Ovary (tissue), 9 donors: ENCODE measurements around the gene MAN1B1. TPM values are rescaled to one million over a fixed set of nuclear protein-coding genes. Genes with fewer than 3 reads are reported as not detected.

Source experiments
- DNase-seq, 5 donors: peaks; one replicate each; pipeline ENCODE4 v3.0.0-alpha.2; 2019 to 2020
- H3K27ac ChIP-seq, 2 donors: fragments of 200-600 bp; one replicate each; pipeline versions ENCODE4 v1.5.1 to v1.8.0; 2019 to 2022
- H3K27me3 ChIP-seq: fragments of 200-600 bp; one replicate; pipeline ENCODE4 v1.8.0; 2022
- H3K36me3 ChIP-seq: fragments of 200-600 bp; sonication (generic); one replicate; pipeline ENCODE4 v1.5.1; 2019
- H3K4me1 ChIP-seq: one replicate; pipeline ENCODE4 v1.8.1; 2013; ENCODE audit warnings: mild to moderate bottlenecking, moderate library complexity; ENCODE audit not compliant: insufficient read depth
- H3K4me3 ChIP-seq: fragments of 200-600 bp; sonication (generic); one replicate; pipeline ENCODE4 v1.5.1; 2017
- H3K9me3 ChIP-seq, 2 donors: fragments of 200-600 bp in 1 of 2; sonication (generic) in 1 of 2; one replicate each; pipeline versions ENCODE4 v1.5.1 to v1.8.1; 2013 to 2019; ENCODE audit warnings: mild to moderate bottlenecking in 1 of 2, moderate library complexity in 1 of 2
- EP300 ChIP-seq: sonication (generic); formaldehyde crosslinking; IDR thresholded peaks from one replicate; pipeline ENCODE4 v1.6.1; 2017; ENCODE audit warnings: antibody characterized with exemption
- POLR2A ChIP-seq: fragments of 450-650 bp; IDR thresholded peaks from one replicate; pipeline ENCODE4 v1.6.1; 2017; ENCODE audit warnings: antibody characterized with exemption, mild to moderate bottlenecking, moderate library complexity
- WGBS, 3 donors: extraction: QIAGEN DNeasy Blood & Tissue Kit in 1 of 3; methylation state at CpG; one replicate each; pipeline versions ENCODE4 v1.1.5 to v1.1.7; 2013 to 2017; 5-methylcytosine and 5-hydroxymethylcytosine counted together
- intact Hi-C, 4 donors: fragments of 100-400 bp; cut with DNase I; formaldehyde crosslinking; loops; one replicate each; pipeline versions ENCODE4 v1.11.0 to v1.15.1; 2022 to 2023
- polyA plus RNA-seq, 2 donors: library from polyadenylated mRNA; stranded (reverse); fragments of 200-250 nt in 1 of 2; fragments of 350-450 nt in 1 of 2; fragmentation: Illumina TruSeq in 1 of 2; extraction: RNeasy Lipid Tissue Mini Kit (QIAGEN cat#74804) in 1 of 2; gene quantifications; one replicate each; pipeline ENCODE4 v1.2.3, GENCODE V29; 2013 to 2014
- total RNA-seq, 7 donors: library from RNA; depleted of rRNA in 2 of 7; stranded (reverse); fragments of >200 nt in 2 of 7; fragmentation: NEBNext Ultra II Directional in 3 of 7; extraction: Animal tissue kit (Norgen Biotek cat#: 25700) in 3 of 7; gene quantifications; one replicate each; pipeline versions ENCODE4 v1.1.0 to v1.2.4, GENCODE V29; 2016 to 2023
- TF ChIP-seq, protein P1 (sequence below), 3 donors: fragments of 450-650 bp in 2 of 3; fragments of 200-600 bp in 1 of 3; IDR thresholded peaks; one replicate each; pipeline versions ENCODE4 v1.5.1 to v1.8.0; 2016 to 2022; ENCODE audit warnings: antibody characterized with exemption in 3 of 3, mild to moderate bottlenecking in 1 of 3
- donor health status: DM: no; HTN: no; CAD: no; lungs with moderate emphysema.
- donor health status: DM: no; HTN: no; CAD: no.
- donor health status: Bipolar disorder and iron deficiency.
- donor health status: DM: yes; HTN: yes; CAD: no.
- donor health status: DM: no; HTN: no; CAD: no.
- donor health status: DM: yes; HTN: yes; CAD: no.

Gene MAN1B1
- total and polyA plus RNA-seq, 9 donors = 30.2 to 109 (median 39.7) TPM

DNA sequence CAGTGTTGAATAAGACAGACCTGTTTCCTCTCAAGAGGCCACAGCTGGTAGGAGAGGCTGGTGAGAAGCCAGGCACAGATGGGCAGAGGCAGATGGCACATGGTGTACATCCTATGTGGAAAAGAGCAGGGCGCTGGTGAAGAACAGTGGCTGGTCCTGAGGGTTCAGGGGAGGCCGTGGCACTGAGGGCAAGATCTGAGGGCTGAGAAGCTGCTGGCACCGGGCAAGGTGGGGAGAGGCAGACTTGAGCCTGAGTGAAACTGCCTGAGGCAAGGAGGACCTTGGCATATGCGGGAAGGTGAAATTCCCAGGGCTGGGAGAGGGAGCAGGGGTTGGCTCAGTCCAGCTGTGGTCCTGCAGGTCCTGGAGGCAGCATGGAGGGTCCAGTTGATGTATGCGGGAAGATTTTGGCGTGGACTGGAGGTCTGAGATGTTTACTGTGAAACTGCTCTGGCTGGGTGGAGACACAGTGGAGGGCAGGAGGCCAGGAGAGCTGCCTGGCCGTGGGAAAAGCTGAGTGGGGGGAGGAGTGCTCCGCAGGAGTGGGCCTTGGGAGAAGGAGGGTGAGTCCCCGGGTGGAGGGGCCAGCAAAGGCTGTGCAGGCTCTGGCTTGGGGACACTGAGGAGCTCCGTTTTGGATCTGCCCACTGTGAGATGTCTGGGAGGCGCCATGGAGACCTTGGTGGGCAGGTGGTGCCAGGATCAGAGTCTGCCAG, 2.6 kb downstream of the MAN1B1 start:
- H3K36me3 ChIP-seq = no peaks in the 10 kb centered on the region
- peaks cover 9% of the 10 kb centered on the region for H3K4me1 ChIP-seq
- intact Hi-C loops = no loop called here
- H3K27ac ChIP-seq = no peak overlapping the region
- H3K9me3 ChIP-seq = no peaks in the 10 kb centered on the region
- no peak overlapping the region for H3K4me3 ChIP-seq
- no peaks in the 10 kb centered on the region for H3K27me3 ChIP-seq
- 59 to 69% (median 63%) methylated on average over 11 of the region's 11 CpGs for WGBS, 3 donors
- TF ChIP-seq POLR2A (no peak), EP300 (no peak)
- TF ChIP-seq, protein P1, sequence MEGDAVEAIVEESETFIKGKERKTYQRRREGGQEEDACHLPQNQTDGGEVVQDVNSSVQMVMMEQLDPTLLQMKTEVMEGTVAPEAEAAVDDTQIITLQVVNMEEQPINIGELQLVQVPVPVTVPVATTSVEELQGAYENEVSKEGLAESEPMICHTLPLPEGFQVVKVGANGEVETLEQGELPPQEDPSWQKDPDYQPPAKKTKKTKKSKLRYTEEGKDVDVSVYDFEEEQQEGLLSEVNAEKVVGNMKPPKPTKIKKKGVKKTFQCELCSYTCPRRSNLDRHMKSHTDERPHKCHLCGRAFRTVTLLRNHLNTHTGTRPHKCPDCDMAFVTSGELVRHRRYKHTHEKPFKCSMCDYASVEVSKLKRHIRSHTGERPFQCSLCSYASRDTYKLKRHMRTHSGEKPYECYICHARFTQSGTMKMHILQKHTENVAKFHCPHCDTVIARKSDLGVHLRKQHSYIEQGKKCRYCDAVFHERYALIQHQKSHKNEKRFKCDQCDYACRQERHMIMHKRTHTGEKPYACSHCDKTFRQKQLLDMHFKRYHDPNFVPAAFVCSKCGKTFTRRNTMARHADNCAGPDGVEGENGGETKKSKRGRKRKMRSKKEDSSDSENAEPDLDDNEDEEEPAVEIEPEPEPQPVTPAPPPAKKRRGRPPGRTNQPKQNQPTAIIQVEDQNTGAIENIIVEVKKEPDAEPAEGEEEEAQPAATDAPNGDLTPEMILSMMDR (IDR thresholded peaks at IDR 0.05) = no peak
- no peak for DNase-seq

DNA sequence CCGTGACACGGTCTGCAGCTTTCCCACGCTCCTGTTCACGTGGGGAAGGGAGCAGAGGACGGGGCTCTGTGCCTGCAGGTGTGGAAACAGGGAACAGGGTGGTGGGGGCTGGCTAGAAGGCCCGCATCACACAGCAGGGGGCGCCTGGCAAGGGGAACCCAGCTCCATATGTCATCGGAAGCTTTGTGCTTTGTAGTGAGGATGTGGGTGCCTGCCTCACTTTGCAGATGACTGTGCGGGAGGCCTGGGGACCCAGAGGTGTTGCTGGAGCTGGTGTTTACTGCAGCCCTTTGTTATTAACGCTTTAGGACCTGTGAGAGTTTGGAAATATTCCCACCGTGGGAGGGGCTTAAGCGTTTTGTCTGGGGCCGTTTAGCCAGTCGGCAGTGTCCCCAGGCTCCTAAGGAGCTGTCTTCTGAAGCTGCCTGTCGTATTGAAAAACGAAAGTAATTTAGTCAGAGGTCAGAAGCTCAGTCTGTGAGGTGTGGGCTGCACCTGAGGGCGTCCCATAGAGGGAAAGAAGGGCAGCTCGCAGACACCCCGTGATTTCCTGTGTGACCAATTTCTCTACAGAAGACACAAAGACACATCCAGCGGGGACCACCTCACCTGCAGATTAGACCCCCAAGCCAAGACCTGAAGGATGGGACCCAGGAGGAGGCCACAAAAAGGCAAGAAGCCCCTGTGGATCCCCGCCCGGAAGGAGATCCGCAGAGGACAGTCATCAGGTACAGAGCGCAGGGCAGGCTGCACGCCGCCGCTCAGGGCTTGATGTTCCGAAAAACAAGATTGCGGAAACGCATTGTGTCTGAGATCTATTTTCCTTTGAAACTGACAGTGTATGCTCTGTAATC, 9.1 kb downstream of the MAN1B1 start:
- 72 to 78% (median 77%) methylated on average over 30 of the region's 30 CpGs for WGBS, 3 donors
- intact Hi-C loops = no loop called here
- no peaks in the 10 kb centered on the region for H3K9me3 ChIP-seq
- H3K27ac ChIP-seq = no peak overlapping the region
- no peaks in the 10 kb centered on the region for H3K4me1 ChIP-seq
- DNase-seq = no peak
- H3K27me3 ChIP-seq = no peaks in the 10 kb centered on the region
- no peaks in the 10 kb centered on the region for H3K36me3 ChIP-seq
- TF ChIP-seq EP300 (no peak), POLR2A (no peak)
- TF ChIP-seq, protein P1 (IDR thresholded peaks at IDR 0.05) = no peak
- H3K4me3 ChIP-seq = no peak overlapping the region

DNA sequence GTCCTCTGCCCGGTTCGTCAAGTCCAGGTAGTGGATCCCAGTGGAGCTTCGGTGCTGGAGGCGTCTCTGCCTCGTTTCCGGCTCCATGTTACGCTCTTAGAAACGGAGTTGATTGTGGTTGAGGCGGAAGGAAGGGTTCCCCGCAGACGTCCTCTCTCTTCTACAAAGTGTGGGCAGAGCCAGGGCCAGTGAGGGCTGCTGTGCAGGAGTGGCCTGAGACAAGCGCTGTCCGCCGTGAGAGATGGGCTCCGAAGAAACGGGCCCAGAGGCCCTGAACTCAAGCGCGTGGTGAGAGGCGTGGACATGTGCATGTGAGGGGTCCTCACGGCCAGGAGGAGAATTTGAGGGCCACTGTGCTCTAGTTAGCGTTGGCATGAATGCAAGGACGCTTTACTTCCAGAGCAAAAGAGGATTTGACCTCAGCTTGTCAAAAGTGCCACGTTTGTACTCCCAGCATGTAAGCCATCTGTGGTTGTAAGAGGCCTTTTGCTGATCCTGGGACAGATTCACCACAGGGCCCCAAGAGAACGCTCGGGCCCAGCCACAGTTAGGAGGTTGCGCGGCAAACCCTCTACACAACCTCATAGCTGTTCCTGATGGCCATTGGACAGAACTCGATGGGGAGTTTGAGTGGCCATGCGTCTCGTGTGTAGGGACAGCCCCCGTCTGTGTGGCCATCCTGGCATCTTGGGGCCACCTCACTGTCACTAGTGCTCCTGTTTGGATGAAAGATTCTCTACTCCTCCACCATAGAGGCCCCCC, 10.2 kb downstream of the MAN1B1 start:
- DNase-seq = no peak
- H3K9me3 ChIP-seq = no peaks in the 10 kb centered on the region
- no peaks in the 10 kb centered on the region for H3K27me3 ChIP-seq
- H3K36me3 ChIP-seq = no peaks in the 10 kb centered on the region
- TF ChIP-seq, protein P1 (IDR thresholded peaks at IDR 0.05) = no peak
- TF ChIP-seq POLR2A (no peak), EP300 (no peak)
- 88 to 89% (median 89%) methylated on average over 31 of the region's 31 CpGs for WGBS, 3 donors
- H3K27ac ChIP-seq = no peak overlapping the region
- H3K4me1 ChIP-seq = no peaks in the 10 kb centered on the region
- intact Hi-C loops = no loop called here
- H3K4me3 ChIP-seq = no peak overlapping the region

DNA sequence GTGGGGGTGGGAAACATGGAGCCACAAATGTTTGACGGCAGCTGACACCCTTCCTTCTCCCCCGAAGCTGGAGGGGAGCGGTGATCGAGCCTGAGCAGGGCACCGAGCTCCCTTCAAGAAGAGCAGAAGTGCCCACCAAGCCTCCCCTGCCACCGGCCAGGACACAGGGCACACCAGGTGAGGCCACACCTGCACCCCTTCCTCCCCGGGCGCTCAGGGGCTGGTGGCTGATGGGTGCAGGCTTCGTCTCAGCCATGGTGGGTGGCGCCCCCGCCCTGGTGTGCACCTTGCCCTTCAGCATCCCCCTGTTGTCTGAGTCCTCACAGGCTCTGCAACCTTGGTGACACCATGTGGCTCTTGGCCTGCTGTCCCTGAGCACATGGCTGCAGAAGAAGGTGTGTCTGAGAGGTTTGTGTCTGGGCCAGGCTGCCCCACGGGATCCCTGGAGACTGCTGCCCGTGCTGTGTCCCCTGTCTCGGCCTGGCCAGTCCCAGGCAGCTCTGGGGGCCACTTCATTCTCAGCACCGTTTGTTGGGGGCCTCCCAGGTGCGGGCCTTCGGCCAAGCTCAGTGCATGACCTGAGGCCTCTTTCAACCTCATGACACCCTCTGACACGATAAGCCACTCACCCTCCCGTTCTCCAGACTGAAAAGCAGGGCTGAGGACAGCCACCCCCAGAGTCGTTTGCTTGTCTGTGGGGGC, 11.1 kb downstream of the MAN1B1 start:
- no peaks in the 10 kb centered on the region for H3K36me3 ChIP-seq
- intact Hi-C loops = no loop called here
- no peaks in the 10 kb centered on the region for H3K9me3 ChIP-seq
- 81 to 89% (median 81%) methylated on average over 17 to 20 of the region's 20 CpGs for WGBS, 3 donors
- no peaks in the 10 kb centered on the region for H3K4me1 ChIP-seq
- TF ChIP-seq, protein P1 (IDR thresholded peaks at IDR 0.05) = no peak
- TF ChIP-seq EP300 = no peak
- TF ChIP-seq POLR2A = no peak
- no peak overlapping the region for H3K4me3 ChIP-seq
- no peak overlapping the region for H3K27ac ChIP-seq
- no peaks in the 10 kb centered on the region for H3K27me3 ChIP-seq
- DNase-seq = no peak
